Activated CD4-positive, alpha-beta T cell treated with anti-CD3 and anti-CD28 coated beads for 48 hours (primary cell): ENCODE data around the gene CCL26.
"Not testable (repeated sequence)": the region's sequence is repeated elsewhere in the genome, so short reads cannot be mapped to it uniquely, and the experiment has no call there.

ENCODE experiments used
- DNase-seq: peaks from one replicate; pipeline ENCODE4 v3.0.0-alpha.2; 2020

Gene CCL26, protein sequence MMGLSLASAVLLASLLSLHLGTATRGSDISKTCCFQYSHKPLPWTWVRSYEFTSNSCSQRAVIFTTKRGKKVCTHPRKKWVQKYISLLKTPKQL

DNA sequence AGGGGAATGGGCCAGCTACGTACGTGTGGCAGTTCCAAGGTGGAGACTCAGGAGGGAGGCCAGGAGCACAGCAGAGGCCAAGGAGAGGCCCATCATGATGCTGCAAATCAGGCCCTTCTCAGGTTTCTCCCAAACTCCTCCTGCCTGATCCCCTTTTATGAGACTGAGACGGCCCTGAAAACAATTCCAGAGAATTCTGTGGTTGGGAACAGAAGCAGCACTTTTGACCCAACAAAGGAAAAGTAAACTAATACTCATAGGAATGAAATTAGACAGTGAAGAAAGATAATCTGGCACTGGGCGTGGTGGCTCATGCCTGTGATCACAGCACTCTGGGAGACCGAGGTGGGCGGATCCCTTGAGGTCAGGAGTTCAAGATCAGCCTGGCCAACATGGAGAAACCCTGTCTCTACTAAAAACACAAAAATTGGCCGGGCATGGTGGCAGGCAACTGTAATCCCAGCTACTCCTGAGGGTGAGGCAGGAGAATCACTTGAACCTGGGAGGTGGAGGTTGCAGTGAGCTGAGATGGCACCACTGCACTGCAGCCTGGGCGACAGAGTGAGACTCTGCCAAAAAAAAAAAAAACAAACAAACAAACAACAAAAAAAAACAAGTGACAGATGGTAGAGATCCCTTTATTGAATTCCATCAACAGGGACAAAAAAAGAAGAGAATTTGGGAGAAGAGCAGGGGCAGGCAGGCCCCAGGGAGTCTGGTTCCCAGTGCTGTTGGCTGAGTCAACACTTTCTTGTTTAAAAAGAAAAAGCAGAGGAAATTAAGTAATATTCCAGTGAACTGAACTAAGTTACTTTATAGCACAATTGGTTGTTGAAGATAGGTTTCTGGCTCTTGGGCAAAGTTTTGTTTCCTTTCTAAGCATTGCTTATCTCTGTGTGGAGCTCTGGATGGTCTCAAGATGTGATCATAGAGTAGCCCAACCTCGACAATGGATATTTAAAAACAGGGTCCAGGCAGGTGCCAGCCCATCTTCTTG lies at the start of gene CCL26:
TSS of gene CCL26 (minus strand) at position 131 of the 997 bp plus-strand sequence. CDS start at position 96, 35 bp downstream.
- peak; percentile 26 for DNase-seq

DNA sequence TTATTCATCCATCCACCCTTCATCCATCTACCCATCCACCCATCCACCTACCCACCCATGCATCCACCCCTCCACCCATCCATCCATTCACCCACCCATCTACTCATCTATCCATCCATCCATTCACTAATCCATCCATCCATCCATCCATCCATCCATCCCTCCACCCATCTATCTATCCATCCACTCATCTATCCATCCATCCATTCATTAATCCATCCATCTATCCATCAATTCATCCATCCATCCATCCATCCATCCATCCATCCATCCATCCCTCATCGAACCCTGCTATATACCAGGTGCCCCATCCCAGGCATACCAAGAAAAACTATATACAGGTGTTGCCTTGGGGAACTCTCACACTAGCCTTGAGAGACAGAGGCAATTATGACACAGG lies 48.7 kb upstream of the CCL26 start:
- DNase-seq: no peak

DNA sequence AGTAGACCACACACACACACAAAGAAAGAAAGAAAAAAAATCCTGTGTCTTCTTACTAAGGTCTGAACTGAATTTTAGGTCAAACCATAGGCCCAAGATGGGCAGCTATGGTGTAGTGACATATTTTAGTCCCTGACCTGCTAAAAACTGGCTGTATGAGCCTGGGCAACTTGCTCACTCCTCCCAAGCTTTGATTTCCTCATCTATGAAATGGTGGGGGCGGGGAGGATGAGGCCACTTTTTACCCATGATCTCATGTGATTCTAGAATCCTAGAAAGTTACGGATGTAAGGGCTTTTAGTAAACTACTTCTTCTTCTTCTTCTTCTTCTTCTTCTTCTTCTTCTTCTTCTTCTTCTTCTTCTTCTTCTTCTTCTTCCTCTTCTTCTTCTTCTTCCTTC lies 47.7 kb upstream of the CCL26 start:
- DNase-seq: no peak

DNA sequence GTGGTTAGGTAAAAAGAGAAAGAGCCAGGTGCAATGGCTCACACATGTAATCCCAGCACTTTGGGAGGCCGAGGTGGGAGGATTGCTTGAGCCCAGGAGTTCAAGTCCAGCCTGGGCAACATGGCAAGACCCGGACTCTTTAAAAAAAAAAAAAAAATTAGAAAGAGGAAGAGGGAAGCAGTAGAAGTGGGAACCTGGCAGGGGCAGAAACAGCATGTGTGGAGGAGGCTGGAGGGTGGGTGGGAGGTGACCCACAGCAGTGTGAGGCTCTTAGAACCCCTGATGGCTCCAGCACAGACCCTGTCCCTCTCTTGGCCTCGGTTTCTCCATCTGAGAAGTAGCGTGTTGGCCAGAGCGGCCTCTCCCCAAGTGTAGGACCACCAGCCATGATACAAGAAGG lies 46.5 kb upstream of the CCL26 start:
- DNase-seq: no peak

DNA sequence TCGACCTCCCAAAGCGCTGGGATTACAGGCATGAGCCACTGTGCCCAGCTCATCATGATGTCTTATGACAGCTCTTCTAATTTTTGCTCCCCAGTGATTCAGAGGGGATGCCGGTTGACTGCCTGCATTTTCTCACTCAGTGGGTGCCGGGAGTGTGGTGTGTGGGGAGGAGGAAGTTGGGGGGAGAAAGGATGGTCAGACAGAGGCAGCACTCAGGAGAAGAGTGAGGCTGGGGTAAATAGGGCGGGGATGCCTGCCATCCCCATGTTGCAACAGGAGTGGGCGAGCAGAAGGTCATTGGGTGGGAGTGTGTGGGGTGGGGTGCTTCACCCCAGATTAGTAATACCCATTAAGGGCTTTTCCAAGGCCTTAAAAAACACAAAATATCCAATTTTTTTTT lies 45.1 kb upstream of the CCL26 start:
- DNase-seq: no peak

DNA sequence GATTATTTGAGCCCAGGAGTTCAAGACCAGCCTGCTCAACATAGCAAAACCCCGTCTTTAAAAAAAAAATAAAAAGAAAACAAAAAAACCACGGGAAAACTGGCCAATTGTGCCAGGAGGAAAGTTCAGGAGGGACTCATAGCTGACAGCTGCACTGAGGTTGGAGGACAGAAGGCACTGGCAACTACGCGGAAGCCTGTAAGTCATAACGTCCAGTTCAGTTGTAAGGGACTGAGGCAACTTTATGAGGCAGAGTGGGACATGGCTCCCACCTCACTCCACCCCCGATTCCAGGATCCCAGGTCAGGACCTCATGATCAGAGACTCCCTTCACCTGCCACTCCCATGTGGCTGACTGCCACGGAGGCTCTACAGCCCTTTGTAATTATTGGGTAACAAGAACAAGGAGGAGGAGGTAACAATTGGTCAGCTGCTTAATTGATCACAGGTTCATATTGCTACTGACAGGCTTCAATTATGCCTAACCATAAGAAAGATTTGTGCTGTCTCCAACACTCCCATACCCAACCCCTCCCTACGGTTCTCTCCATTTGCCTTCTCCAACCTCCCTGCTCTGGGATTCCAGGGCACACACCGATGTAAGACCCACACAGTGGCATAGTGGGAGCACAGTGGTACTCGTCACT lies 43.5 kb upstream of the CCL26 start:
- no peak for DNase-seq

DNA sequence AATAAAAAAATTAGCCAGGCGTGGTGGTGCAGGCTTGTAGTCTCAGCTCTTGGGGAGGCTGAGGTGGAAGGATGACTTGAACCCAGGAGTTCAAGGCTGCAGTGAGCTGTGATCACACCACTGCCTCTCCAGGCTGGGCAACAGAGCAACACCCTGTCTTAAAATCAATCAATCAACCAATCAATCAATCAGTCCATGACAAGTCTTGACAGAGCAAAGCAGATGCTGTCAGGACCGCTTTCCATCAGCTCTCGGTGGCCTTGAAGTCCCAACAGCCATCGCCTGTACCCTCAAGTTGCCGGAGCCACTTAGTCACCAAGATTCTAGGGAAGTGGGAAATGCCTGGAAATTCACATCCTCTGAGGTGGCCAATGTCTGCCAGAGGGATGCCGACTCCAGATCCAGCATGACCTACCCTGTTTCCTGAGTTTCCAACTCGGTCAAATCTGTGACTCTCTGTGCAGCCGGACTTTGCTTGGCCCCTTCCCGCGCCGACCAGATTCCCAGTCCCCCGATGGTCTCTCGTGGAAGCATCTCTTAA lies 42.5 kb upstream of the CCL26 start:
- no peak for DNase-seq

DNA sequence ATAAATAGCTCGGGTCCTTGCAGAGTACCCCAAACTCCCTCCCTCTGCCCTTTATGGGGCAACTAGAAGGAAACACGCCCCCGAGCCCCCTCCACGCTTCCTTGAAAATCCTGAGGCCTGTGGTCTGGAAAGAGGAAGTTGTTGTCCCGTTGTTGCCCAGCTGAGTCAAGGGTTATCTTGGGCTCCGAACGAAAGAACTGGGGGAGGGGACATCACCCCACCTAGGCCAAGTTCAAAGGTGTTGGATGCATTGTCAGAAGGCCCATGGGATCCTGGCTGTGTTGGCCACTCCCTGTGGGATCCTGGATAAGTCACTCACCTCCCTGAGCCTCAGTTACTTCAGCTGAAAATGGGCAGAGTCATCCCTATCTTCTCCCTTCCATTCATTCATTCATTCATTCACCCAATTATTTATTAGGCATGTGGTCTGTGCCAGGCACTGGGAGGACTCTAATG lies 41.8 kb upstream of the CCL26 start, which contains the start of gene CCL24:
TSS of gene CCL24 (minus strand) at position 26 of the 456 bp plus-strand sequence. CDS start 91 bp downstream, outside the sequence.
- no peak for DNase-seq

DNA sequence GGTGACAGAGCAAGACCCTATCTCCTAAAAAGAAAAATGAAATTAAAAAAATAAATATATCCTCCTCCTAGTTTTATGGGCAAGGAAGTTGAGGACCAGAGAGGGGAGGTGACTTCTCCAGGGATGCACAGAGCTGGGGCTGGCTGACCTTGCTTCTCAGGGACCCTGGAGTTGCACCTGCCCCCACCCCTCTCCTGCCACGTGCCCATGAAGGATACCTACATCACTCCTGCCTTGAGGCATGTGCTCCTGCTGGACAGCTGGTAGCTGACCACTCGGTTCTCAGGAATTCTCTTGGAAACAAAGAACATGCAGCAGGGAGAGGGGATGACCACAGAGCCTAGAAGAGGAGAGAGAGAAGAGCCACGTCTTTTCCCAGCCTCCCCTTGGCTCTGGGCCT lies 41.1 kb upstream of the CCL26 start:
- DNase-seq: no peak

DNA sequence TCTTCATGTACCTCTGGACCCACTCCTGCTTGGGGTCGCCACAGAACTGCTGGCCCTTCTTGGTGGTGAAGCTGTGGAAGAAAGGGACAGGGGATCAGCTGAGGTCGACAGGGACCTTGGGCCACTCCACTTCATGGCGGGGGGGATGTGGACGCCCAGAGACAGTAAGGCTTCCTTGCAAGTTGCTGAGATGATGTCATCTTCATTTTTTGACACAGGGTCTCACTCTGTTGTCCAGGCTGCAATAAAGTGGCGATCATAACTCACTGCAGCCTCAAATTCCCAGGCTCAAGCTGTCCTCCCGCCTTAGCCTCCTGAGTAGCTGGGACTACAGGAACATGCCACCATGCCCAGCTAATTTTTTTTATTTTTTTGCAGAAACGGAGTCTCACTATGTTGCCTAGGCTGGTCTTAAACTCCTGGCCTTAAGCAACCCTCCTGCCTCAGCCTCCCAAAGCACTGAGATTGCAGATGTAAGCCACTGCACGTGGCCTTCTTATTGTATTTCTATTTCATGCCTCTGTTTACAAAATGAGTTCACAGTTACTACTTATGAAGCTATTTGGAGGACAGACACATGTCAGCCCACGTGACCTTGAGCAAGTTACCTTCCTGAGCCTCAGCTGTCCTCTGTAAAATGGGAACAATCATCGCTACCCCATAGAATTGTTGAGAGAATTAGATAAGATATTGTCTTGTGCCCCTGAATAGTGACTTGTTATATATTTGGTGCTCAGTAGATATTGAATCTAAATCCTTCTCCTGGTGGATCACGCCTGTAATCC lies 40.1 kb upstream of the CCL26 start:
- DNase-seq: no peak

DNA sequence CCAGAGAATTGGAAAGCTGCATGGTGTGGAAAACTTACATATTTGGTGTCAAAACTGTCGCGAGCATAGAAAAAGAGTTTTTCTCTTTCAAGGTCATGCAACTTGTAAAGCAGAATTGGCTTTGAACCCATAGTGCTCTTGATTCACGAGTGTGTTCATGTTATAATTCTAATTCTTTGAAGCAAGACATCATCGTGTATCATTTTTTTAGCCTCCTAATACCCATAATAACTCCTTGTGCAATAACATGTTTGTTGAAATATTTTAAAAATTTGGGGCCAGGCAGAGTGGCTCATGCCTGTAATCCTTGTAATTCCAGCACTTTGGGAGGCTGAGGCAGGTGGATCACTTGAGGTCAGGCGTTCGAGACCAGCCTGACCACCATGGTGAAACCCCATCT lies 37.4 kb upstream of the CCL26 start:
- no peak for DNase-seq

DNA sequence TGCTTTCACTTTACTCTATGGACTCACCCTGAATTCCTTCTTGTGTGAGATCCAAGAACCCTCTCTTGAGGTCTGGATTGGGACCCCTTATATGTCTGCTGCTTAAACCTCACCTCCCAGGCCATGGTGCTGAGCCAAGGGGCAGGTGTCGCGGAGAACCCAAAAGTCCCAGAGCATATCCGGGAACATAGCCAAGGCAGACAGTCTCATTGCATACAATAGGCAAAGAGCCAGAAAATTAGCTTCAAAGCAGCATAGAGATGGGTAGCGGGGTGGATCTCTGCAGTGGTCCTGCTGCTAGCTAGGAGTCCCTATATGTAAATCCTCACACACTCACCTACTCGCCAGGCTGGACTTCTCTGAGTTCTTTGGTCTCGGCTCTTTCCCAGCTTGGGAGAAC lies 36.1 kb upstream of the CCL26 start:
- no peak for DNase-seq

DNA sequence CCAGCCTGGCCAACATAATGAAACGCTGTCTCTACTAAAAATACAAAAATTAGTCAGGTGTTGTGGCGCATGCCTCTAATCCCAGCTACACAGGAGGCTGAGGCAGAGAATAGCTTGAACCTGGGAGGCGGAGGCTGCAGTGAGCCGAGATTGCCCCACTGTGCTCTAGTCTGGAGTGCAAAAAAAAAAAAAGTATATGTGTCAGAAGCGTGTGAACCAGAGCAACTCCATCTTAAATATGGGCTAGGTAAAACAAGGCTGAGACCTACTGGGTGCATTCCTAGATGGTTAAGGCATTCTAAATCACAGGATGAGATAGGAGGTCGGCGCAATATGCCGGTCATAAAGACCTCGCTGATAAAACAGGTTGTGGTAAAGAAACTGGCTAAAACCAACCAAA lies 35.4 kb upstream of the CCL26 start:
- no peak for DNase-seq

DNA sequence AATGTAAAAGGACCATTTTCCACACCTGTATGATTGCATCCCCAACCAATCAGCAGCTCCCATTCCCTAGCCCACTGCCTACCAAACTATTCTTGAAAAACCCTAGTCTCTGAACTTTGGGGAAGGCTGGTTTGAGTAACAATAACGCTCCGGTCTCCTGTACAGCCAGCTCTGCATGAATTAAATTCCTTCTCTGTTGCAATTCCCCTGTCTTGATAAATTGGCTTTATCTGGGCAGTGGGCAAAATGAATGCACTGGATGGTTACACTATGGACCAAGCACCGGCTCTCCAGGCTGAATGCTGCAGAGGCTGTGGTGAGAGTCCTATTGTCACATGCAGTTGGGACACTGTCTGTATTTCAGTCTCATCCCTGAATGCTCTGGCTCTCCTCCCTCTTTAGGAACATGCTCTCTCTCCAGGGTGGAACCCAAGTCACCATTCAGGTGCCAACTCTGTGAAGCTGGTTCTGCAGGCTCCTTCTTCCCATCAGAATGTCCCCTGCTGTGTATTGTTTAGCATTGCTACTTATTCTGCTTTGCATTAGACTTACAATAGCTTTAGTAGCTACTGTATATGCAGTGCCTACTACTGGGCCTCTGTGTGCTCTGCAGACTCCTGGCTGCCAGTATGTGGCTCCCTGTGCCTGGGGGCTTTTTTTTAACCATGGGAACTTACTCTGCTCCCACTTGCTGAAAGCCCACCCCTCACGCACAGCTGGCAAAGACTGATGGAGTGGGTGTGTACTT lies 34.7 kb upstream of the CCL26 start:
- DNase-seq: no peak

DNA sequence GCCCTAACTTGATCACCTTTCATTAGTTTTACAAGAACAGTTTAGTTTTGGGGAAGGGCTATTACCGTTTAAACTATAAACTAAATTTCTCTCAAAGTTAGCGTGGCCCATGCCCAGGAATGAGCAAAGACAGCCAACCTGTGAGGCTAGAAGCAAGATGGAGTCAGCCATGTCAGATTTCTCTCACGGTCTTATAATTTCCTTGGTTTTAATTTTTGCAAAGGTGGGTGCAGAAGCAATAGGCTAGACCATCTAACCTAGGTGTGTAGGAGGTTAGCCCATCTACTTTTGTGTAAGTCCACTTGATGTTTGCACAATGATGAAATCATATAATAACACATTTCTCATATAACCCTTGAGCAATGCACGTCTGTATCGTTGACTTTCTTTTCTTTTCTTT lies 32.7 kb upstream of the CCL26 start:
- DNase-seq: no peak

DNA sequence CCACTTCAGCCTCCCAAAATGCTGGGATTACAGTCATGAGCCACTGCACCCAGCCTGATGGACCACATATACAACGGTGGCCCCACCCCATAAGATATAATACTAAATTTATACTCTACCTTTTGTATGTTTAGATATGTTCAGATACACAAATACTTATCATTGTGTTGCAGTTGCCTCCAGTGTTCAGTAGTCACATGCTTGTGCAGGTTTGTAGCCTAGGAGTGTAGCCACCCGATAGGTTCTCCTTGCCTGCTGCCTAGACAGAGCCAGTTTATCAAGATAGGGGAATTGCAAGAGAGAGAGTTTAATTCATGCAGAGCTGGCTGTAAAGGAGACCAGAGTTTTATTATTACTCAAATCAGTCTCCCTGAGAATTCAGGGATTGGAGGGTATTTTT lies 32.0 kb upstream of the CCL26 start:
- no peak for DNase-seq

DNA sequence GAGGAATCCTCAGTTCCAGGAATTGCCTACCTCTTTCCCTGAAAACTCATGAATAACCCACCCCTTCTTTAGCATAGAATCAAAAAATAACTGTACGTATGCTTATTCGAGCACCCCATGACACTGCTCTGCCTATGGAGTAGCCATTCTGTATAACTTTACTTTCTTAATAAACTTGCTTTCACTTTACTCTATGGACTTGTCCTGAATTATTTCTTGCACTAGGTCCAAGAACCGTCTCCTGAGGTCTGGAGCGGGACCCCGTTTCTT lies 30.5 kb upstream of the CCL26 start:
- DNase-seq: no peak

DNA sequence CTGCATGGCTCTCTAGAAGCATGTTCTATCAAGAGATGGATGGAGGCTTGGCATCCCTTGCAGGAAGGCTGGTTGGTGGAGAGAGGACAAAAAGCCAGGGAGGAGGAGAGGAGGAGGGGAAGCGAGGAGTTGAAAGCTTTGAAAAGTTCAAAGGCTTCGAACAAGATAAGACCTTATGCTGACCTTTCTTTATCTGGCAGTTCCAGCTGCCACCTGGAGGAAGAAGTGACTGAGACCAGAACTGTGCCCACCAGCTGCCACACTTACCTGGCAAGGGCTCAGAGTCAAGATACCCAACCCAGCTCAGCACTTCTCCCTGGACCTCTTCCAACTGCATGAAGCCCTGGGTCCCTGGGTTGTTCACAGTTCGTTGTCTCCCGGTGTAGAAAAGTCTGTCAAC lies 26.8 kb upstream of the CCL26 start:
- DNase-seq: no peak

DNA sequence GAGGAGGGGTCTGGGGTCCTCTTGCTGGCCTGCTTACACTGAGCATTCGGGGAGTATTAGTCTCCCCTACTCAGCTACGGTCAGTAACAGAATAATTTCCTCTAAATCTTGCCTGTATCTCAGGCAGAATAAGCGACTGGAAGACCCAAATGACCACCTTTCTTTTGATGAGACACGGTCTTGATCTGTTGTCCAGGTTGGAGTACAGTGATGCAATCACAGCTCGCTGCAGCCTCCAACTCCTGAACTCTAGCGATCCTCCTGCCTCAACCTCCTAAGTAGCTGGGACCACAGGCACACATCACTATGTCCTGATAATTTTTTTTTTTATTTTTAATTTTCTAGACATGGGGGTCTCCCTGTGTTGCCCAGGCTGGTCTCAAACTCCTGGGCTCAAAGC lies 24.4 kb upstream of the CCL26 start:
- DNase-seq: no peak

DNA sequence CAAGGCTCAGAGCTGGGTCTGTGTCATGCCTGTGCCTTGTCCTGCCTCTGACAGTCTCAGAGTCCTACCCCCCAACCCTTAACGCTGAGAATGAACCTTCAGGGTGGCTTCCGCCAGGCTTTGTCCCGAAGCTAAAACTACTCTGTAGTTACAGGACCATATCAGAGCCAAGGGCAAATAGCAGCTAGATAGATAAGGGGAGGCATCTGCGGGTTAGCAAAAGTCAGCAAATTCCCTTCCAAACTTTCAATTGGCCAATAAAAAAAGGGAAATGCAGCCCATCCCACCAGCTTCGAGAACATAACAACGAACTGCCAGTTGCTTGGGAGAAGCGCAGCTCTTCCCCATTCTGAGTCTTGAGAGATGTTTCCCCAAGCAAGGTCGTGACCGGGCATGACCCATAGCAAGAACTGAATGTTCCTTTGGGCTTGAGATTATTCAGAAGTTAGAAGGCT lies 23.8 kb upstream of the CCL26 start:
- no peak for DNase-seq

DNA sequence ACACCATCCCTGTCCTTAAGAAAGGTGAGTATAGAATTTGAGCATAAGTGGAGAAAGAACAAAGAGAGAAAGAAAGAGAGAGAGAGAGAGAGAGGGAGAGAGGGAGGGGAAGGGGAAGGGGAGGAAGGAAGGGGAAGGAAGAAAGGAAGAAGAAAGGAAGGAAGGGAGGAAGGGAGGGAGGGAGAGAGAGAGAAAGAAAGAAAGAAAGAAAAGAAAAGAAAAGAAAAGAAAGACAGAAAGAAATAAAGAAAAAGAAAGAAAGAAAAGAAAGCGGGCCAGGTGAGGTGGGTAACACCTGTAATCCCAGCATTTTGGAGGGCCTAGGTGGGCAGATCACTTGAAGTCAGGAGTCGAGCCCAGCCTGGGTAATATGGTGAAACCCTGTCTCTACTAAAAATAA lies 21.7 kb upstream of the CCL26 start:
- DNase-seq: no peak

DNA sequence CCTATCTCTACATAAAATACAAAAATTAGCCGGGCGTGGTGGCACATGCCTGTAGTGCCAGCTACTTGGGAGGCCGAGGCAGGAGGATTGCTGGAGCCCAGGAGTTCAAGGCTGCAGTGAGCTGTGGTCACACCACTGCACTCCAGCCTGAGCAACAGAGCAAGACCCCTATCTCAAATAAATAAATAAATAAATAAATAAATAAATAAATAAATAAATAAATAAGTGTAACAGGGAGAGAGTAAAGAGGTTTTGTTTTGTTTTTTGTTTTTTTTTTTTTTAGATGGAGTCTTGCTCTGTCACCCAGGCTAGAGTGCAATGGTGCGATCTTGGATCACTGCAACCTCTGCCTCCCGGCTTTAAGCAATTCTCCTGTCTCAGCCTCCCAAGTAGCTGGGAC lies 20.6 kb upstream of the CCL26 start:
- DNase-seq: not testable (repeated sequence)
